ENCODE measurements around the gene ANP32B.
"Not testable (repeated sequence)": the region's sequence is repeated elsewhere in the genome, so short reads cannot be mapped to it uniquely, and the experiment has no call there.

ANP32B gene

GRCh38 chr9:97982683-97983588 lies at the start of gene ANP32B:
ANP32B (plus strand) TSS chr9:97983341; CDS start chr9:97983556, 215 bp downstream.
- no peak for DNase-seq (ENCODE audit: low read depth)

GRCh38 chr9:97934321-97935115 lies 48.6 kb upstream of the ANP32B start:
- DNase-seq (ENCODE audit: low read depth): no peak

- no peak for DNase-seq (ENCODE audit: low read depth)
These were observed 47.9 kb upstream of the ANP32B start for GRCh38 chr9:97935276-97935675.

- no peak for DNase-seq (ENCODE audit: low read depth)
These were observed 46.1 kb upstream of the ANP32B start for GRCh38 chr9:97936998-97937397.

- no peak for DNase-seq (ENCODE audit: low read depth)
These were observed 45.0 kb upstream of the ANP32B start, which contains the start of gene HEMGN for GRCh38 chr9:97938081-97938644. HEMGN (minus strand) TSS chr9:97938172; CDS start chr9:97938136, 36 bp downstream.

- no peak for DNase-seq (ENCODE audit: low read depth)
These were observed 42.9 kb upstream of the ANP32B start for GRCh38 chr9:97940233-97940632.

- DNase-seq (ENCODE audit: low read depth): no peak
These were observed 42.4 kb upstream of the ANP32B start for GRCh38 chr9:97940741-97941140.

- no peak for DNase-seq (ENCODE audit: low read depth)
These were observed 41.8 kb upstream of the ANP32B start for GRCh38 chr9:97941323-97941722.

GRCh38 chr9:97943308-97943855 lies 39.8 kb upstream of the ANP32B start:
- no peak for DNase-seq (ENCODE audit: low read depth)

- DNase-seq (ENCODE audit: low read depth): no peak
These were observed 38.5 kb upstream of the ANP32B start for GRCh38 chr9:97944612-97945011.

GRCh38 chr9:97945470-97945869 lies 37.7 kb upstream of the ANP32B start:
- not testable (repeated sequence) for DNase-seq (ENCODE audit: low read depth)

- not testable (repeated sequence) for DNase-seq (ENCODE audit: low read depth)
These were observed 36.0 kb upstream of the ANP32B start for GRCh38 chr9:97947094-97947493.

GRCh38 chr9:97950873-97951272 lies 32.3 kb upstream of the ANP32B start:
- DNase-seq (ENCODE audit: low read depth): not testable (repeated sequence)

GRCh38 chr9:97954550-97954989 lies 28.6 kb upstream of the ANP32B start:
- DNase-seq (ENCODE audit: low read depth): no peak

- DNase-seq (ENCODE audit: low read depth): no peak
These were observed 26.8 kb upstream of the ANP32B start for GRCh38 chr9:97956331-97956730.

- DNase-seq (ENCODE audit: low read depth): no peak
These were observed 24.2 kb upstream of the ANP32B start for GRCh38 chr9:97958812-97959511.

- no peak for DNase-seq (ENCODE audit: low read depth)
These were observed 23.6 kb upstream of the ANP32B start for GRCh38 chr9:97959585-97959984.

- DNase-seq (ENCODE audit: low read depth): not testable (repeated sequence)
These were observed 22.3 kb upstream of the ANP32B start for GRCh38 chr9:97960678-97961328.

GRCh38 chr9:97961361-97961760 lies 21.8 kb upstream of the ANP32B start:
- no peak for DNase-seq (ENCODE audit: low read depth)

GRCh38 chr9:97962136-97962535 lies 21.0 kb upstream of the ANP32B start:
- no peak for DNase-seq (ENCODE audit: low read depth)

GRCh38 chr9:97962575-97962974 lies 20.6 kb upstream of the ANP32B start:
- DNase-seq (ENCODE audit: low read depth): no peak

Measured in GM04503 (cell line).